Upper lobe of right lung (tissue), 1 donor: Measurements from ENCODE around the gene ARHGAP22. TPM values are rescaled to one million over a fixed set of nuclear protein-coding genes. Genes with fewer than 3 reads are reported as not detected.

Source experiments
- ATAC-seq: fragments of 200-7000 bp; cut with Tn5 transposase; one replicate; pipeline ENCODE4 v1.9.1; 2020; ENCODE audit warnings: mild to moderate bottlenecking, moderate library complexity
- DNase-seq: peaks from one replicate; pipeline ENCODE4 v3.0.0-alpha.2; 2020
- H3K27ac ChIP-seq: fragments of 200-600 bp; one replicate; pipeline ENCODE4 v1.8.0; 2022
- H3K27me3 ChIP-seq: fragments of 200-600 bp; one replicate; pipeline ENCODE4 v1.8.0; 2022; ENCODE audit warnings: mild to moderate bottlenecking
- H3K36me3 ChIP-seq: fragments of 200-600 bp; one replicate; pipeline ENCODE4 v1.8.0; 2022
- H3K4me1 ChIP-seq: fragments of 200-600 bp; one replicate; pipeline ENCODE4 v1.8.0; 2022
- H3K4me3 ChIP-seq: fragments of 200-600 bp; one replicate; pipeline ENCODE4 v1.8.0; 2022; ENCODE audit warnings: mild to moderate bottlenecking
- H3K9me3 ChIP-seq: fragments of 200-600 bp; one replicate; pipeline ENCODE4 v1.8.0; 2022
- CTCF ChIP-seq: fragments of 200-600 bp; IDR thresholded peaks from one replicate; pipeline ENCODE4 v1.8.0; 2022; ENCODE audit warnings: antibody characterized with exemption
- intact Hi-C: fragments of 100-400 bp; cut with DNase I; formaldehyde crosslinking; loops from one replicate; pipeline ENCODE4 v1.11.0; 2022
- total RNA-seq: library from RNA; stranded (reverse); fragmentation: NEBNext Ultra II Directional; extraction: Animal tissue kit (Norgen Biotek cat#: 25700); gene quantifications from one replicate; pipeline ENCODE4 v1.2.1, GENCODE V29; 2021
- donor health status: DM: no; HTN: yes; CAD: no; lungs with severe emphysema.

Gene ARHGAP22
- total RNA-seq, 1 donor from 2014 or later = 6.8 TPM

- Histone ChIP-seq H3K27ac (no peak overlapping the region), H3K4me3 (no peak overlapping the region), H3K36me3 (no peaks in the 10 kb centered on the region), H3K27me3 (peaks cover 25% of the 10 kb centered on the region), H3K4me1 (peaks cover 10% of the 10 kb centered on the region), H3K9me3 (no peaks in the 10 kb centered on the region)
- ATAC-seq (no peak), DNase-seq (no peak)
- intact Hi-C loops = no loop called here
- TF ChIP-seq CTCF = no peak
Observed at GRCh38 chr10:48522011-48522765, 82.7 kb downstream of the ARHGAP22 start.

DNA sequence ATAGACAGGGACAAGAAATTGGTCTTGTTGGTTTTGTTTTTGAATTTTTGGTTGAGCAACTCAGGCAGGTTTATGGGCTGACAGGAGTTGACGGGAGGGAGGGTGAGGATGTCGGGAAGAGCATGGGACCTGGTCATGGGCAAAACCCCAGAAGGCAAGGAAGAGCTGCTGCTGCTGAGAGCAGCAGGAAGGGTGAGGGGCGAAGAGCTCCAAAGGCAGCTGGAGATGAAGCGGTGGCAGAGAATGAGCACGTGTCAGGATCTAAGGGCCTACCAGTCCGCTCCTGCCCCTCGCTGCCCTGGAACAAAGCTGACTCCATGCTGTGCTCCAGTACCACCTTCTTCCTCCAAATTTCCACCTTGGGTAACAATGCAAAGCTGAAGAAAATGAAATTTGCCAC, 84.3 kb downstream of the ARHGAP22 start:
- Histone ChIP-seq H3K36me3 (no peaks in the 10 kb centered on the region), H3K4me3 (no peak overlapping the region), H3K4me1 (peaks cover 10% of the 10 kb centered on the region), H3K27ac (no peak overlapping the region), H3K9me3 (no peaks in the 10 kb centered on the region), H3K27me3 (peaks cover 25% of the 10 kb centered on the region)
- DNase-seq (no peak), ATAC-seq (no peak)
- no peak for TF ChIP-seq CTCF
- intact Hi-C loops = no loop called here

GRCh38 chr10:48520184-48520506, 84.7 kb downstream of the ARHGAP22 start:
- no peak overlapping the region for H3K27ac ChIP-seq
- no peaks in the 10 kb centered on the region for H3K36me3 ChIP-seq
- peaks cover 10% of the 10 kb centered on the region for H3K4me1 ChIP-seq
- no peak overlapping the region for H3K4me3 ChIP-seq
- H3K9me3 ChIP-seq = no peaks in the 10 kb centered on the region
- no peak for DNase-seq
- no peak for TF ChIP-seq CTCF
- intact Hi-C loops = no loop called here
- H3K27me3 ChIP-seq = peaks cover 25% of the 10 kb centered on the region
- ATAC-seq = no peak

DNA sequence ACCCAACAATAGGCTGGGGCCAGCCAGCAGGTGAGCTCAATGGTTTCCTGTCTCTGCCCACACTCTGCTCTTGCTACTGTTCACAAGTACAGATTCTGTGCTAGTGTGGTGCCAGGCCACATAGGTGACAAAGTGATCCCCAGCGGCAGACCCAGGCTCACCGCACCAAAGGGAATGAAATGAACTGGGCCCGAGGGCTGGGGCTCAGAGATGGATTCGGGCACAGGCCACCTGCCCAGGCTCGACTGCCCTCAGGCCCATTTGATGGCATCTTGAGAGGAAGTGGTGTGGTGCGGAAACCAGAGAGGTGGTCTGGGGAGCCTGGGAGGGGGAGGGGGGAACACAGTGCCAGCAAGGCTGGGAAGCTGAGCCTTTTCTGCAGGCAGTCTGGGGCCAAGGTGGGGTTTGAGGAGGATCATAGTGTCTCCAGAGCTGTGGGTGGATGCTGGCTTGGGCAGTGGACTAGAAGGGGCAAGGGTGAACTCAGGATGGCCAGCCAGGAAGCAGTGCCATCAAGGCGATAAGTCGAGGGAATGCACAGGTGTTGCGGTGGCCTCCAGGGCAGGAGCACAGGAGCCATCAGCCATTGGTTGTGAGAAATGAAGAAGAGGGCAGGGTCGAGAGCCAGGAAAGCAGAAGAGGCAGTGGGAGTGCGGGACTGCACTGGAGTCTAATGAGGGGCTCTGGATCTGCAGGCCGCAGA, 85.2 kb downstream of the ARHGAP22 start:
- Histone ChIP-seq H3K9me3 (no peaks in the 10 kb centered on the region), H3K4me3 (no peak overlapping the region), H3K27ac (no peak overlapping the region), H3K27me3 (peaks cover 25% of the 10 kb centered on the region), H3K4me1 (peaks cover 10% of the 10 kb centered on the region), H3K36me3 (no peaks in the 10 kb centered on the region)
- TF ChIP-seq CTCF = no peak
- DNase-seq (no peak), ATAC-seq (no peak)
- intact Hi-C loops = no loop called here

DNA sequence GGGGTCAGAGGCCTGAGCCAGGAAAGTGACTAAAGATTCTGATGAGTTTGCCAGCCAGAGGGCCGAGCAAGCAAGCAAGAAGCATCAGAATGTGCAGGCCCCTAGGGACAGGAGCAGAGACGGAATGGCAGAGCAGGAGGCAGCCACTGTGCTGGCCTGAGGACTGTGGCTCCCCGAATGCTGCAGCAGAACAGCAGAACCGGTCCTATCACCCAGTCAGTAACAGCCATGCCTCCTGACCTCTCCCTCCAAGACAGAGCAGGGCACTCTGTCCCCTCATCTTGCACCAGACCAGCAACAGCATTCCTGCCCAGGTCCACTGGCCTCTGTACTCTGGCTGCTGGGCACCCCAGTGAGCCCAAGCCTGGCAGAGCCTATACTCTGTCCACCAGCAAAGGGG, 85.9 kb downstream of the ARHGAP22 start:
- Histone ChIP-seq H3K27ac (no peak overlapping the region), H3K9me3 (no peaks in the 10 kb centered on the region), H3K36me3 (no peaks in the 10 kb centered on the region), H3K4me1 (peaks cover 10% of the 10 kb centered on the region), H3K27me3 (peaks cover 25% of the 10 kb centered on the region), H3K4me3 (no peak overlapping the region)
- TF ChIP-seq CTCF = no peak
- intact Hi-C loops = no loop called here
- ATAC-seq (no peak), DNase-seq (no peak)
